HG03097 (cell line): ENCODE measurements around the gene FAM25A.
"Not testable (repeated sequence)": the region's sequence is repeated elsewhere in the genome, so short reads cannot be mapped to it uniquely, and the experiment has no call there.

Source experiments
- ATAC-seq: cut with Tn5 transposase; IDR thresholded peaks from one replicate; pipeline ENCODE4 v1.9.1; 2021; ENCODE audit not compliant: unreplicated experiment, low FRiP score

Gene FAM25A

DNA sequence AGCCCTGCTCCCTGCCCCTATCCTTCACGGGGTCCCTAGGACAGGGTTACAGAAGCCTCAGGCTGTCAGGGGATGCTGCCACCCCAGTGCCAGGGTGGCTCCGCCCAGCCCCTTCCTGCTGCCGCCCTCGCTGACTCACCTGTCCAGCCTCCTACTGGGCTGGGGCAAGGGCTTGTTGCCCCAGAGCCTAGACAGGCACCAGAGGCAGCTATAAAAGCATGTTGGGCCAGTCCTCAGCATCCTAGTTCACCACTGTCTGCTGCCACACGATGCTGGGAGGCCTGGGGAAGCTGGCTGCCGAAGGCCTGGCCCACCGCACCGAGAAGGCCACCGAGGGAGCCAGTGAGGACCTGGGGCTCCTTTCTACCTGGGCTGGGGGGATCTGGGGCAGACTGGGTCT is at the start of gene FAM25A:
Gene FAM25A (plus strand): TSS at position 239 of the 400 bp plus-strand sequence. CDS start 31 bp downstream, at position 270.
- ATAC-seq = not testable (repeated sequence)

DNA sequence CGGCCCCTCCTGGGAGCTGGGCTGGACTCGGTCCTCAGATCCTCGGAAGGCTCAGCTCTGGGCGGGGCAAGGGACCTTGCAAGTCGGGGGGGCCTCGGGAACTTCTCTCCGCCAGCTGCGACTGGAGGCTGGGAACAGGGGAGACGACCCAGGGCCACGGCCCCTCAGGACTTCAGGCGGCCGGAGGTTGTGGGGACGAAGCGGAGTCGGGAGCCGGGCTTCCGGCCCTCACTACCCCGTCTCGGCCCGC is 49.2 kb upstream of the FAM25A start:
- no peak for ATAC-seq

- ATAC-seq = peak; percentile 75
Measured at GRCh38 chr10:86971232-86971991, 48.7 kb upstream of the FAM25A start.

- ATAC-seq = no peak
Measured at GRCh38 chr10:86972613-86973380, 47.3 kb upstream of the FAM25A start.

DNA sequence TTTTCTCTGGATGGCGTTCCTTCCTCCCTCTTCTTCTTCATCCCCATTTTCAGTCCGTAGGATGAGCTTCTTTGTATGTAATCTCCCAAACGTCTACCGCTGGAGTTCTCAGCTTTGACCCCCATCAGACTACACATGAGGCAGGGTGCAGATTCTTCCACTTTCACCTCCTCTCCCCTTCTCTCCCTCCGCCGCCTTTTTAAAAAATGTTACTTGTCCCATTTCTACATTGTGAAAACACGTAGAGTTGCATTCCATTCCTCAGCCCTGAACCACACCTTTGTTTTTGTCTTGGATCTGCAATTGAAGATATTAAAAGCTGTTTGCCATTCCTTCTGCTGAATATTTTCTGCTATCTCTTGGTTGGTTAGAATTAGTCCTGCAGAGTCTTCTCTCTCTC is 45.6 kb upstream of the FAM25A start:
- no peak for ATAC-seq

- ATAC-seq = no peak
Measured at GRCh38 chr10:86976362-86977056, 43.6 kb upstream of the FAM25A start.

DNA sequence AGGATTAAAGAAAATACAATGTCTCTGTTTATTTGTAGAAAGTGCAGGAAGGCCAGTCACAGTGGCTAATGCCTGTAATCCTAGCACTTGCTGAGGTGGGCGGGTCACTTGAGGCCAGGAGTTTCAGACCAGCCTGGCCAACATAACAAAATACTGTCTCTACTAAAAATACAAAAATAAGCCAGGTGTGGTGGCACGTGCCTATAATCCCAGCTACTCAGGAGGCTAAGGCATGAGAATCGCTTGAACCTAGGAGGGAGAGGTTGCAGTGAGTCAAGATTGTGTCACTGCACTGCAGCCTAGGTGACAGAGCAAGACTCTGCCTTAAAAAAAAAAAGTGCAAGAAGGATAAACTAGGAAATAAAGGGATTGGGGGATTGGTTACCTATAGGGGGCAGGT is 41.6 kb upstream of the FAM25A start:
- ATAC-seq = not testable (repeated sequence)

GRCh38 chr10:86979296-86979818 is 40.7 kb upstream of the FAM25A start:
- ATAC-seq = no peak

GRCh38 chr10:86979977-86980448 is 40.1 kb upstream of the FAM25A start:
- ATAC-seq = no peak

GRCh38 chr10:86981020-86981419 is 39.1 kb upstream of the FAM25A start:
- not testable (repeated sequence) for ATAC-seq

- ATAC-seq = no peak
Measured at GRCh38 chr10:86981716-86982115, 38.4 kb upstream of the FAM25A start.

GRCh38 chr10:86984498-86984897 is 35.6 kb upstream of the FAM25A start:
- ATAC-seq = not testable (repeated sequence)

DNA sequence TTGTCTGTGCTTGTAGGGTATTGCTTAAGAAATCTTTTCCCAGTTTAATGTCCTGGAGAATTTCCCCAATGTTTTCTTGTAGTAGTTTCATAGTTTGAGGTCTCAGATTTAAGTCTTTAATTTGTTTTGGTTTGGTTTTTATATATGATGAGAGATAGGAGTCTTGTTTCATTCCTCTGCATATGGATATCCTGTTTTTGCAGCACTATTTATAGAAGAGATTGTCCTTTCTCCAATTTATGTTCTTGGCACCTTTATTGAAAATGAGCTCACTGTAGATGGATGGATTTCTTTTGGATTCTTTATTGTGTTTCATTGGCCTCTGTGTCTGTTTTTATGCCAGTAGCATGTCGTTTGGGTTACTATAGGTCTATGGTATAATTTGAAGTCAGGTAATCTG is 31.6 kb upstream of the FAM25A start:
- no peak for ATAC-seq

DNA sequence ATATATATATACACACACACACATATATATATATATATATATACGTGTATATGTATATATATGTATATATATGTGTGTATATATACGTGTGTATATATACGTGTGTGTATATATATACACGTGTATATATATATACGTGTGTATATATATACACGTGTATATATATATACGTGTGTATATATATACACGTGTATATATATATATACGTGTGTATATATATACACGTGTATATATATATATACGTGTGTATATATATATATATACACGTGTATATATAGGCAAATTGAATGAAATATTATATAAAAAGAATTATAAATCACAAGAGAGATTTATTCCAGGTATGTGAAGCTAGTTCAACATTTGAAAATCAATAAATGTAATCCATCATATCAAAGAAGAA is 28.7 kb upstream of the FAM25A start:
- ATAC-seq = not testable (repeated sequence)

DNA sequence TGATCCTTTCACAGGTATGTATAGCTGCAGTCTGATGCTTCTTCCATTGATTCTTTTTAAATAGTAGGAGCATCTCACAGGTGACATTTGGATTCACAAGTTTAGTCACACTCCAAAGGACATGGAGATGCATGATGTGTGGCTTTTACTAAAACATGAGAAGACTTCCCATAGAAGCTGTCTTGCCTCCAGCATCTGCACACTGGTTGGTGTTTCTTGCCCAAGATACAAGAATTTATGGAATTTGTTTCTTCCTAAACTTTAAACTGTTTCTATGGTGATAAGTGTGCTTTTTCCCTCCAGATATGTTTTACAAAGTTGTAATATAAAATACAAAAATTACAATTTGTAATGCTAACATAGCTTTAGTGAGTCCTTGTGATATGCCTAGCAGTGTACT is 27.6 kb upstream of the FAM25A start:
- ATAC-seq = no peak

DNA sequence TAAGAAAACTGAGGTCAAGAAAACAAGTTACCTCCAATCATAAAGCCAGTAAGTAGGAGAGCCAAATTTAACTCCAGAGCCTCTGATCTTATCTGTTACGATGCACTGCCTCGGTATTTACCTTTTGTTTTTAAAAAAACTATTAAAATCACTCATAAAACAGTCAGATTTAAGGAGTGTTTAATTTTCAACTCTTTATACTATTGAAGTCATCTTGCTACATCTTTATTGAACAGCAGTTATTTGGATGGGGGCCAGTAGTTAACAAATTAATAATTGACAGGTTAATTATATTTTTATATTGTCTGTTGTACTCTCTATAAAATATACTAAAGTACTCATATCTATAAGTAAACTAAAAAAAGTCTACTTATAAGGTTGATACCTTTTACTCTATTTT is 27.2 kb upstream of the FAM25A start:
- ATAC-seq = no peak

- ATAC-seq = not testable (repeated sequence)
Measured at GRCh38 chr10:86999802-87000403, 20.2 kb upstream of the FAM25A start.

GRCh38 chr10:87000491-87000890 is 19.6 kb upstream of the FAM25A start:
- ATAC-seq = no peak

GRCh38 chr10:87007124-87007523 is 13.0 kb upstream of the FAM25A start:
- ATAC-seq = not testable (repeated sequence)

GRCh38 chr10:87007674-87008073 is 12.4 kb upstream of the FAM25A start:
- not testable (repeated sequence) for ATAC-seq

GRCh38 chr10:87008303-87008702 is 11.8 kb upstream of the FAM25A start:
- not testable (repeated sequence) for ATAC-seq
